ENCODE measurements around the gene ALOX15B.

ALOX15B gene

GRCh38 chr17:8084250-8084649 is 45.4 kb downstream of the ALOX15B start:
- no peak for DNase-seq

- no peak for DNase-seq
Measured at GRCh38 chr17:8087075-8087951, 48.5 kb downstream of the ALOX15B start, which contains the start of gene ALOX12B. Gene ALOX12B, minus strand, starts transcription at chr17:8087716. Its CDS starts 274 bp downstream, at chr17:8087442.

- DNase-seq = no peak
Measured at GRCh38 chr17:8087952-8088230, 49.0 kb downstream of the ALOX15B start.

DNA sequence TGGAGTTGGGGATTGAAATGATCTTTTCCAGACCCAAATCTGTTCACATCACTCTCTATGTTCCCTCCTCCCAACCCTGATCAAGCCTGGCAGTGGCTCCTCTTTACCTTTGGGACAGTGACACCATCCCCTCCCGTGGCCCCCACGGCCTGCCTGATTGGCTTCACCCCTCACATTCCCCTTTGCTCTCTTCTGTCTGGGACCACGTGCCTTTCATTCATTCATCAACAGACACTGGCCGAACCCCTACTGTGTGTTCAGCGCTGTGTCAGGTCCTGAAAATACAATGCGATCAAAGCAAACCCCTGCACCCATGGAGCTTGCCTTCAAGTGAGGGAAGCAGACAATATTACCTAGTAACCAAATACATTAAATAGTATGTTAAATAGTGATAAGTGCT is 50.9 kb downstream of the ALOX15B start:
- DNase-seq = no peak

- no peak for DNase-seq
Measured at GRCh38 chr17:8091033-8091687, 52.3 kb downstream of the ALOX15B start.

GRCh38 chr17:8095361-8095760 is 56.5 kb downstream of the ALOX15B start:
- no peak for DNase-seq

DNA sequence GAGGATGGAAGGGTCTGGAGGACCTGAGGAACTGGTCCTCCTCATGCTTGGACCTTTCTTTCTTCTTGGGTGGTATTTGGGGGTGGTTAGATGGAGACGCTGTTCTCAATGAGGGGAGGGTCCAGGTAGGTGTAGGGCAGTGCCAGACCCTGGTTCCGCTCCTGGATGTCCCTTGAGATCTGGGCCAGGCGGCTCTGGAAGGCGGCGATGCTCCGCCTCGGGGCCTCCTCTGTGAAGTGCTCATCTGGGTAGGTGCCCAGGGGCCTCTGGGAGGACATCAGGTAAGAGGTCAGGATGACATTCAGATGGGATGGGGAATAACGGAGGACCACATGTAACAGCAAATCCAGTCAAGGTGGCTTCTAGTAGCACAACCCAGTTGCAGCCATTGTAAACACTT is 57.7 kb downstream of the ALOX15B start:
- no peak for DNase-seq

All from midbrain (tissue), 1 donor.